ENCODE measurements around the gene FSCN2.
A peak's percentile ranks its signal among the peaks of the same experiment; 100 is the strongest.

Gene FSCN2, protein sequence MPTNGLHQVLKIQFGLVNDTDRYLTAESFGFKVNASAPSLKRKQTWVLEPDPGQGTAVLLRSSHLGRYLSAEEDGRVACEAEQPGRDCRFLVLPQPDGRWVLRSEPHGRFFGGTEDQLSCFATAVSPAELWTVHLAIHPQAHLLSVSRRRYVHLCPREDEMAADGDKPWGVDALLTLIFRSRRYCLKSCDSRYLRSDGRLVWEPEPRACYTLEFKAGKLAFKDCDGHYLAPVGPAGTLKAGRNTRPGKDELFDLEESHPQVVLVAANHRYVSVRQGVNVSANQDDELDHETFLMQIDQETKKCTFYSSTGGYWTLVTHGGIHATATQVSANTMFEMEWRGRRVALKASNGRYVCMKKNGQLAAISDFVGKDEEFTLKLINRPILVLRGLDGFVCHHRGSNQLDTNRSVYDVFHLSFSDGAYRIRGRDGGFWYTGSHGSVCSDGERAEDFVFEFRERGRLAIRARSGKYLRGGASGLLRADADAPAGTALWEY

DNA sequence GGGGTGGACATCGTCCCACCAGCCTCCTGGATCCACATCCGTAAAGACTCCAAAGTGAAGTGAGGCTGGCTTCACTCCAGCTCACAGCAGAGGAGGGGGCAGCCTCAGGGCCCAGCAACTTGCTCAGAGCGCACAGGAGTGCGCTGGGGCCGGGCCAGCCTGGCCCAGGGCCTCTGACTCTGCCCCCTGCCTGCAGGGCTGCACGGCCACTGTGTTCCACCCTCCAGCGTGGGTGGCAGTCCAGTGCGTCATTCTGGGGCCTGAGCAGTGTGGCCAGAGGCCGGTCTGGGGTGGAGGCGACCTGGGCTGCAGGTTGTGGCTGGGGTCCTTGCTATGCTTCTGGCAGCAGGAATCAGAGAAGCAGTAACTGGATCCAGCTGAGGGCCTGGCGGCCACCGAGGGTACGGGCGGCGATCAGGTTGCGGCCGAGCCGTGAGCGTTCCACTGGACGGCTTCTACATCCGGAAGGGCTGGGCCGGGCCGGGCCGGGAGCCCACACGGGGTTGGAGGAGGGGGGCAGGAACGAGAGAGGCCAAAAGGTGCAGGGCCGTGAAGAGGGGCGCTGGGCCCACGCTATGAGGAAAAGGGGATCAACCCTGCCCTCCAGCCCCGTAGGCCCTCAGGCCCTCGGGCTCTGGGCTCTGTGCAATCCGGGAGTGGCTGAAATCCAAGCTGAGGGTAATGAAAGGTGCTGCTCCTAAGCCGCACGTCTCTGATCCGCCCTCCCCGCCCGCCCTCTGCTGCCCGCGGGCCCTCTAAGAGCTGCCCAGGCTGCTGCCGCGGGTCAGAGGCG lies at the start of gene FSCN2:
Gene FSCN2, plus strand, starts transcription at position 787 of the 793 bp plus-strand sequence. CDS start 155 bp downstream, outside the sequence.
- no peak for DNase-seq

DNA sequence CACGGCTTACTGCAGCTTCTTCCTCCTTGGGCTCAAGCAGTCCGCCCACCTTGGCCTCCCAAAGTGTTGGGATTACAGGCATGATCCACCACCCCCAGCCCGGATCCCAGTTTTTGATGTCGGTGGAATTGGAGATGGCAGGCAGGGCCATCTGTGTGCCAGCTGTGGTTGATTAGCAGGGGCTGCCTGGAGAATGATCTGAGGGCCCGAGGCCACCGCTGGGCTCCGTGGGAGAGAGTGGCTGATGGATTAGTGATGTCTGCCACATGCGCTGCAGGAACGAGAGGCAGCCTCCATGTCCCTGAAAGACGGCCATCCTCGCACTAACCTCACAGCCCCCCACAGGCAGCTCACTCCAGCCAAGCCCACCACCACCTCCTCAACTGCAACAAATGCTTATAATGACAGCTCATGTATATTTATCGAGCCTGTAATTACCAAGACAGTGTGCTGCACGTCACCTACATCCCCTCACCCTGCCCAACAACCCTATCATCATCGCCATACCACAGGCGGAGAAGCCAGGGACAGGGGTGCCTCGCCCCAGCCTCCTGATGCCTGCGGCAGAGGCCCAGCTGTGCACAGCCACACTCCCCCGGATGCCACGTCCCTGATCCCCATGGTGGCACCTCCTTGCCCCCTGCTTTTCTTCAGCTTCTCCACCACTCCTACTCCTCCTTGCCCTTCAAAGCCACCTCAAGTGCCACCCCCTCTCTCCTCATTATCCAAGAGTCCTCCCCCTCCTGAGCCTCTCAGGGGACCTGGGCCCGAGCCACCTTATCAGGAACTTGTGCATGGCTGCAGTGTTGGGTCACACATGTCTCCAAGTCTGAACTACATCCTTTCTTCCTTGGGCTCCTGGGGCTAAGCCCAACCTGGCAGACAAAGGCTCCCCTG lies 48.8 kb upstream of the FSCN2 start:
- DNase-seq, result no peak

DNA sequence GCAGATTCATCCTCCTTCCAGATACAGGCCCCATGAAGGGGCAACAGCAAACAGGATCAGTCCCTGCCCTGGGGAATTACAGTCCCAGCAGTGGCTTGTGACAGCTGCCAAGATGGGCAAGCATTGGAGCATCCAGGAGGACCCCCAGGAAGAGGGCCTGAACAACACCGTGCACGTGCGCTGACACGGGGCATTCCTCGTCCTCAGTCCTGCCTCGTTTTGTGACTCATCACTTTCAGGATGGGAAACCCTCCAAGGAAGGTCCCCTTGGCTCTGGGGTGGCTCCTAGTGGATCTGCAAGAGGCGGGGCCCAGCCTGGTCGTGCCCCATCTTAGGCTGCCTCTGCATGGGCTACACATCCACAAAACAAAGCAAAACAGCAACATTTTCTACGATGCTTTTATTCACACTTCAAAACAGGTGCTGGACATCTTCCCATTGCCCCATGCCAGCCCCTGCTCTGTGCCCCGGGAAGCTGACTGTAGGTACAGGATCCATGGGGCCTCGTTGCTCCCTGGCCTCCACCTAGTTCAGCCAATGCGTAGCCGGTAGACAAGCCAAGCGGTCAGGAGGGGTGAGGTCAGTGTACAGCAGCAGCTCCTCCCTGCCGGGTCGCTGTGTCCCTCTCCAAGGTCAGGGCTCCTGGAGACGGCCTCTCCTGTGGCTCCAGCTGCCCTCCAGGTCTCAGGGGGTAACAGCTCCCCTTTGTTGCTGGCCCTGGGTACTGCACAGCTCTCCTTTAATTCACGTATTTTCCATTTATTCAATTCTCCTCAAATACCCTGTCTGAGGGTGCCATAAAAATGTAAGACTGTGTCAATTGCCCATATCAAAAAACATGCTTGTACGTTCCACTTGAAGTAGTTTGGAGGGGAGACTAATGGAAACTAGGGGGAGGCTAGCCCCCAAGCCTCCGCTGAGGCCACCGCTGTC lies 47.8 kb upstream of the FSCN2 start:
- no peak for DNase-seq

DNA sequence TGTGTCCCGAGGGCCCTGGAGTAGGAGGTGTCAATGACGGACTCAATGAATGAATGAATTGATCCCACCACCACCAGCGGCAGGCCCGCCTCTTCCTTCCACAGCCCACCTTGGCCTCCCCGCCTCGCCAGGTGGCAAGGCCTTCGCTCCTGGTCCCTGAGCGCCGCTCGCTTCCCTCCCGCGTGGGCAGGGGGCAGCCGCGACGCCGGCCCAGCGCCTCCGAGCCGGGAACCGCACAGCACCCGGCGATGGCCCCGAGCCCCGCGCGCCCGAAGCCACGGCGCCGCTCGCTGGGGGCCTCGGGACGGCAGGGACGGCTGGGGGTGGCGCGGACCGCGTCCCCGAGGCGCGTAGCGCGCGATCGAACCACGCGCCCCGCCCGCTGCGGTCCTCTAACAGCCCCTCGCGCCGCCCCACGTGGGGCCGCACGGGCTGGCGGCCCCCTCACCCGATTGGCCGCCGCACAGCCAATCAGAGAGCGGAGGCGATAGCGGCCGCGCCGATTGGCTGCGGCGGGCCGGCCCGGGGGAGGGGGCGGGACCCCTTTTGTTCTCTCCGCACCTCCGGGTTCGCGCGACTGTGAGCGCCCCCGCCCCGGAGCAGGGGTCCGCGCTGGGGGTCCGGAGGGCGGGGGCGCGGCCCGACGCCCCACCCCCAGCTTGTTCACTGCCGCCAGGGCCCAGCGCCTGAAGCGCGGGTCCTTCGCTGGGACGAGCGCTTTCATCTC lies 46.9 kb upstream of the FSCN2 start:
- DNase-seq, result no peak

DNA sequence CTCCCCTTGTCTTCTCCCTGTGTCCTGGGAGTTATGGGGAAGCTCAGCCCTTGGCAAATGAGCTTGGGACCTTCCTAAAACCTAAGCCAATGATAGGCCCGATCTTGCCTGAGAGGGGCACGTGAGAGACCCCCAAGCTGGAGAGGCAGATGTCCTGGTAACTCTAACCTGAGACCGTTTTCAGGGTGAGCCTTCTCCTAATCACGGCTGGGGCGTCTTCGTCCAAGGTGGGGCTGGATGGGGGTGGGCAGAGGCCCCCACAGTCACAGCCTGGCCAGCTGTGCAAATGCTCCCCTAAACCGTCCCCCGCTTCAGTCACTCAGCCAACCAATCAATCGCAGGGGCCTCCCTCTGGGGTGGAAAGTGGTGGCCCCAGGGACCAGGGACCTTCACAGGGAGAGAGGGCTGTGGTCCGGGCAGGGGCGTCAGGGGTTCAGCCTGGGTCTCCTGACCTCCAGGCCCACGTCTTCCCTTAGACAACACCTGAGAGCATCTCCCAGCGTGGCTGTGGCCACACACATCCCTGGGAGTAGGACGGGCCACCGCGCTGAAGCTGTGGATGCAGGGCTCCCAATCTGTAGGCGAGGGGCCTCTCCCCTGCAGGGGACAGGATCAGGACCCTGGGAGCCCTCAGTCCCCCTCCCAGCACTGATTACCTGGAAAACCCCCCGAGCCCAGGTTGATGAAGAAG lies 46.2 kb upstream of the FSCN2 start:
- no peak for DNase-seq

DNA sequence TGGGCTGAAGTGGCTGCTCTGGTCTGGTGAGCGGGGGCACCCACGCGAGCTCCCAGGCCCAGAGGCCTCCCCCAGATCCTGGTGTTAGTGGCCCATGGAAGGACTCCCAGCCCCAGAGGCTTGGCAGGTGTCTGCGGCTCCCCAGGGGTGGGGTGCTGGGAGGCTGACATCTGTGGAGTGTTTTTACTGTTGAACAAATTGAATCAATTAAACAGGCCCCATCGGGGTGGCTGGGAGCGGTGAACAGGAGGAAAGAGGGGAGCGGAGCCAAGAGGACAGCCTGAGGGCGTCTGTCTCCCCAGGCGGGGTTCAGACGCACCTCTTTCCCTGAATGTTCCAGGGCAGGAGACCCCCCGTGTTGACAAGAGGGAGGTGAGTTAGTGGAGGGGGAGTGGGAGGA lies 45.5 kb upstream of the FSCN2 start:
- DNase-seq, result no peak

DNA sequence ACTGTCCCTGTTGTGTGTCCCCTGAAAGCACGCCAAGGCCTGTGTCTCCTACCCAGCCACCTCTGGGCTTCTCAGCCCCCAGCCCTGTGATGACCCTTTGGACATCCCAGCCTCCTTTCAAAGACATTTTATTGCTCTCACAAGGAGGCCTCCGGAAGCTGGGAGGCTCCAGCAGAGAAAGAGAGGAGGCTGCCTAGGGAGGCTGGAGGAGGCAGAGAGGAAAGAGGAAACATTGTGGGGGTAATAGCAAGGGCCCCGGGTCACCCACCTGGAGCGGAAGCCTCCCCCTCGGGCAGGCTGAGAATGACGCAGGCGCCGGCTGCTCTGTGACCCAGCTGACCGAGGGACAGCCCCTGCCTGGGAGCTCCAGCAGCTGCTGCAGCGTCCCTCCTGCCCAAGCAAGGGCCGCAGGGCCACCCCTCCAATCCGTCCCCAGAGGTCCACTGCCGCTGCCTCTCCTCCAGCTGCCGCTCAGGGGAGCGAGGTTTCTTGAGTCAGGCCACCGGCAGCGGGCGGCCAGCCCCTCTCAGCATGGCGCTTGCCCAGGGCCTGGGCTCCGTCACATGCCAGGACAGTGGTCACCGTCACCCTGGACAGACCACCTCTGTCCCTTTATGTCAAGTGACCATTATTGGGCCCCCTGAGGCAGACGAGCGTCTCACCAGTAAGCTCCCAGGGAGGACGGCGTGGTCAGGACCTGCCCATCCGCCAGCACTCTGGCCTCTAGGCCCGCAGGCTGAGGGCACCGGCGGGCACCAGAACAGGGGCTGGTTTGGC lies 44.9 kb upstream of the FSCN2 start:
- no peak for DNase-seq

DNA sequence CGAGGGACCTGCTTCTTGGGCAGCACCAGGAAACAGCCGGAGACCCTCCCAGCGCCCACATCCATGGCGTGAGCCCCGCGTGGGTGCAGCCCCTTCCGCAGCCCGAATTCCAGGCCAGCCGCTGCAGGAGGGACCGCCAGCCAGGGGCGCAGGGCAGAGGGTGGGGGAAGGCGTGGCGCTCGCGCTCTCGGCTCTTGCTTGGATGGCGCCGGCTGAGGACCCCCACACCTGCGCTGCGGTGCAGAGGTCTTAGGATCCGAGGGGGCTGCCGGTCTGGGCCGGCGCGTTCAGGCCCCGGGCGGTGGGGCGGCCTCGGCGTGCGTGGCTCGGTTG lies 44.3 kb upstream of the FSCN2 start:
- DNase-seq, result no peak

DNA sequence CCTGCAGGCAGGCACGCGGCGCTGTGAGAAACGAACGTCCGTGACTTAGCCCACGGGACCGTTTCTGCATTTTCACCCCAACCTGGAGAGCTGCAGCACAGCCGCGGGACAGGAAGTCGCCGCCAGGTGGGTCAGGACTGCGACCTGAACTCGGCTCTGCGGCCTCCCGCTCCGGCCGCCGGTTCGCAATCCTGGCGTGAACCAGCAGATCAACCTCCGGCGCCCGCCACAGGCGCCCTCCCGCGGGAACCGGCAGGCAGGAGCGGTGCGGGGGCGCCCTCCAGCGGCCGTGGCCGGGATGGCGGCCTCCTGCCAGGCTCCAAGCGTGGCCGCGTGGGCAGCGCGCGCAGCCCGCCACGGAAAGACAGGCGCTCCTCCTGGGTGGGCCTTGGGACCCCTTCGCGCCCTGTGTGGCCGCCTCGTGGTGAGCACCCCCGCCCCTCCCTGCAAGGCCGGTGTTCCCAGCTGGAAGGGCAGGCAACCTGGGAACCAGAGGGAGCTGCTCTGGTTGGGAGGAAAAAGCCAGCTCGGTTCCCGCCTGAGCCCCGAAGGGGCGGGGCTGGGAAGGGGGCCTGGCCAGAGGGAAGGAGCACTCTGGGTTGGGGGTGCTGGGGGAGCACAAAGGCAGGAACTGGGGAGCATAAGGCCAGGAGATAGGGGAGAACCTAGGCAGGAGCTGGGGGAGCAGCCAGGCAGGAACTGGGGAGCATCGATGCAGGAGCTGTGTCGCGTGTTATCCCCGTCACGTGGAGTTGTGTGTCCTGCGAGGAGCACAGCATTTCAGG lies 43.8 kb upstream of the FSCN2 start:
- DNase-seq, result peak; percentile 93

DNA sequence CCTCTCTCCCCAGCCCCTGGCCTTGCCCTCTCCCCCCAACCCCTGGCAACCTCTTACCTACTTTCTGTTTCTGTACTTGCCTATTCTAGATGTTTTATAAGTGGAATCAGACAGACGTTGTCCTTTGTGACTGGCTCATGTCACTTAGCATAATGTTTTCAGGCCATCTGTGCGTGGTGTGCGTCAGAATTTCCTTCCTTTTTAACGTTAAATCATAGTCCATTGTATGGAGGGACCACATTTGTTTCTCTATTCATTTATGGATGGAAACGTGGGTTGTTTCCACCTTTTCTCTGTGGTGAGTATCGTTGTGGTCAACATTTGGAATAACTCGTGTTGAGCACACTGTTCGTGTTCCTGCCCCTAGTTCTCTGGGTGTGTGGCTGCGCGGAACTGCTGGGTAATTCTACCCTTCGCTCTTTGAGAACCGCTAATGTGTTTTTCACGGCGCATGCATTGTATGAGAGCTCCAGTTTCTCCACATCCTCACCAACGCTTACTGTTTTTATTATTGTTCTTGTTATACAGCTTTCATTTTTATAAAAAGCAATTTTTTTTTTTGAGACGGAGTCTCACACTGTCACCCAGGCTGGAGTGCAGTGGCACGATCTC lies 41.9 kb upstream of the FSCN2 start:
- DNase-seq, result no peak

DNA sequence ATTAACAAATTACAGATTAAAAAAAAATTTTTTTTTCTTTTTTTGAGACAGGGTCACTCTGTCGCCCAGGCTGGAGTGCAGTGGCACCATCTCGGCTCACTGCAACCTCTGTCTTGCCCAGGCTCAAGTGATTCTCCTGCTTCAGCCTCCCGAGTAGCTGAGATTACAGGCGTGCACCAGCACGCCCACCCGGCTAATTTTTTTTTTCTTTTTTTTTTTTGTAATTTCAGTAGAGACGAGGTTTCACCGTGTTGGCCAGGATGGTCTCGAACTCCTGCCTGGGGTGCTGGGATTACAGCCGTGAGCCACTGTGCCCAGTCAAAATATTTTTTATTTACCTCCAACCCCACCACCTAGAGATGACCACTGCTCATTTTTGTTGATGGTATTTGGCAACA lies 41.1 kb upstream of the FSCN2 start:
- no peak for DNase-seq

DNA sequence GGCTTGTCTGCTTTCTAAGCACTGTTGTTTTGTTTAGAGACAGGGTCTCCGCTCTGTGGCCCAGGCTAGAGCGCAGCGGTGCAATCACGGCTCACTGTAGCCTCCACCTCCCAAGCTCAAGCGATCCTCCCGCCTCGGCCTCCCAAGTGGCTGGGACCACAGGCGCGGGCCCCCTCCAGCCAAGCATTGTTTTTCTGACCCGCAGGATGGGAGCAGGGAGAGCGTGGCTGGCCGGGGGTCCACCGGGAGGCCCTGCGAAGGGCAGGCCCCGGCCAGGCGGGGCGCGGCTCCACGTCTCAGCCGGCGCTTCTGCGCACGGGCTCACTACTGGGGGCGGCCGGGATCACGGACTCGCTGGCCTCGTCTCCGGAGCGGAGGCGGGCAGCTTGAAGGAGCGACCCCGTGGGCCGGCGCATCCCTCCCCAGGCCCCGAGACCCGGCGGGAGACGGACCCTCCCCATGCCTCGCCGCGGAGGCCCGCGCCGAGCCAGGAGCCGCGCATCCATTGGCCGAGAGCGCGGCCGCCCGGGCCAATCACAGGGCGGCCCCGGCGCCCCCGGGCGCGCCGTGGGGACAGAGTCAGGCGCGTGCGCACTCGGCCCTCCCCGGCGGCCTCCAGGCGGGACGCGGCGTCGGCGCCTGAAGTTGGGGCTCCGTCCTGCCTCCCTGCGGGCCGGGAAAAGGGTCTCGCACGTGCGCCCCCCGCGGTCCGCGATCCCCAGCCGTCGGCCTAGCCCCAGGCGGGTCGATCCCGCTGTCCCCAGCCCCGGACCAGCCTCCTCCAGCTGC lies 40.5 kb upstream of the FSCN2 start:
- peak; percentile 85 for DNase-seq

DNA sequence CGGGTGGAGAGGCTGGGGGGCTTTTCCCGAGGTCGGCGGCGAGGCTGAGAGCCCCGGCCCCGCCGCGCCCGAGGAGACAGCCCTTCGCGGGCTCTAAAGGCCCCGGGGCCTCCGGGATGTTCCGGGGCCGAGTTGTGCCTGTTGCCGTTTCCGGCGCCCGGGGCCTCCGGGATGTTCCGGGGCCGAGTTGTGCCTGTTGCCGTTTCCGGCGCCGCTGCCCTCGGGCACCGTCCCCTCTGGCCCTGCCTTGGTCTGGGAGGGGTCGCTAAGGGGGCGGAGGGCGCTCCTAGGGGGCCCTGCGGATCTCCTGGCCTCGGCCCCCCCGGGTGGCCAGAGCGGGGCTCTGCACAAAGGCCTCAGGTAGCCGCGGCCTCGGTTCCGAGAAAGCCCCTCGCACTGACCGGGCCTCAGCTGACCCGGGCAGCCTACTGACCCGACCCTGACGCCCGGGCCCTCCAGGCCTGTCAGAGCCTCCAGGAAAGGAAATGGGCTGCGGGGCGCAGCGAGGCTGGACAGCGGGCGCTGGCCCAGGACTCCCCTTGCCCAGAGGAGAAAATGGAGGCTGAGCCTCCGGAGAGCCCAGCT lies 39.8 kb upstream of the FSCN2 start:
- DNase-seq, result no peak

DNA sequence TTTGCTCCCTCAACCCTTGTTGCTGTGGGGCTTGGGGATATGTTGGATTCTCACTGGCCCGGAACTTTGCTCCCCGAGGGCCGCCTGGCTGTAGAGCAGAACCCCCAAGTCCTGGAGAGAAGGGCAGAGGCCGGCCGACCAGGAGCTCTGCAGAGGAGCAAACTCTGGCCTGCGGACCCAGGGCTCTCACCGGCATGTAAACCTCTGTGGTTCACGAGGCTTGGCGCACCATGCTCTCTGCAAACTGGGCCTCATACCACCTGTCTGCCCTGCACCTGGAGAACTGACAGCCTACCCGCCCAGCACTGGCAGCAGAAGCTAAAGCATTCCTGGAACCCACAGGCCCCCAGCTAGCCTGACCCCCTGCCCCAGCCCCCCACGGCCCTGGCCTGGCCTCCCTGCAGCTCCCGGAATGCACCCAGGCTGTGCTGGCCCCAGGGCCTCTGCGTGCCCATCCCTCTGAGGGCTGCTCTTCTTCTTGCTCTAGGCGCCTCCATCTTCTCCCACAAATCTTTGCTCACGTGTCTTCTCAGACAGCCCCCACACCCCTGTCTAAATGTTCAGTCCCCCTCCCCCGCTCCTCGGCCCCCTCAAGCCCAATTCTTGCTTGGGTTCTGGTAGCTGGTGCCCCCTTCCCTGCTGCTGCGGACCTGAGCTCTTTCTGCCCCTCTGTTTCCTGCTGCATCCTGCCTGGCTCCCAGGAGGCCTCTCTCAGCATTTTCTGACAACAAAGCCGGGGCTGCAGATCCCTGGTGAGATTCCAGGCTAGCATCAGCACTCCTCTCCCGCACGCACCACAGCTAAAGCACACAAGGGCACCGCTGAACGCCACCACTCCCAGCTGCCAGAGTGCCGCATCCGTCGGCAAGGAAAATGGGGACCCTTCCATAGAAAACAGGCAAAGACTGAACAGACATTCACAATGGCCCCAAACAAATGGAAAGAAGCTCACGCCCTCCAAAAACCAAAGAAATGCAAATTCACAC lies 38.9 kb upstream of the FSCN2 start:
- DNase-seq, result peak; percentile 36

DNA sequence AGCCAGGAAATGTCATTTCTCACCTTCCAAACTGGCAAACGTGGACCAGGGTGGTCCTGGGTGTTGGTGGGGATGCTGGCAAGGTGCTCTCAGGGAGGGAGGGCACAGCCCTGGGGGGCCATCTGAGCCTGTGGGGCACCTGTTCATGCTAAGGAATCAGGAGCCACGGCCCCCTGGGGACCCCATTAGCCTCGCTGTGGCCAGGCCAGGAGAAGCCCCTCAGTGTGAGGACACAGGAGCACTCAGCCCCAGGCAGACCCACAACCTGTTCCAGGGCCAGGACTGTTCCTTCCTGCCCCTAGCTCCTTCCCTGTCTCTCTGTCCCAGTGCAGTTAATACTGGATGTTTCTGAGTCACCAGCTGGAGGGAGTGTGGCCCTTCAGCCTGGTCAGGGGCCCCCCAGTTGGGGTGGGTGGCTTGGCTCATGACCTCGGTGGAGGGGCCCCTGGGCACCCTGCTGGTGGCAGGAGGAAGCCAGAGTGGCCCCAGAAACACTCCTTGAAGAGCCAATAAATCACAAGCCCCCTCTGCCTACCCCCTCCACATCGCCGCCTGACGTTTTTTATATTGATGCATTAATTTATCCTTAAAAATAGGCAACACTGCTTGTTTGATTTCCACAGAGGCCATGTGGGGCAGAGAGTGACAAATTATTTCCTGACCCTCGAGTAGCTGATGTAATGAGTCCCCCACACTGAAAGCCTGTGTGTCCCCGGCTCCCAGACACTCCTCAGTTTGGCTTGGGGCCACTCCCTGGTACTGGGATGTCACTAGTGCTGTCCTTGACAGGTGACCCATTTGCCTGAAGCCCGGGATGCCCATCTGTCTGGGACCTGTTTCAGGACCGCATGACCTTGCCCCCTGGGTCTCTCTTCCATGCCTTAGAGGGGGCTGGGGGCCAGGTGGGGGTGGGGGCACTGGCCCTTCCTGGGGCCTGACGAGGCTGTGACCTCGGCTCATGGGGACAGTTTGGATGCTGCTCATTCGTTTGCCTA lies 37.9 kb upstream of the FSCN2 start:
- no peak for DNase-seq

Data from RPMI8226 (cell line).